Measurements from ENCODE around the gene SYNGR3.

DNA sequence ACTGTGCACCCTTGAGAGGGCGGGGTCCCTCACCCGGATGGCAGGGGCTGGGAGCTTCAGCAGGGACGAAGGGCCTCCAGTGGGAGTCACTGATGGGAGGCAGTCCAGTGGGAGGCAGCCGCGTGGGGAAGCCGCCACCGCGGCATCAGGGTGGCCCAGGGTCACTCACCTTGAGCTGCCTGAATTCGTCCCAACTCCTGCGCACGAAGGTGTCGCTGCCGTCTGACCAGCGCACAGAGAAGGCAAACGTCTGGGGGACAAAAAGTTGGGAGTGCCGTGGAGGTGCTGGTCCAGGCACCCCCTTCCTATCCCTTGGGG, 9.0 kb upstream of the SYNGR3 start:
- no peak for TF ChIP-seq EZH2 (IDR thresholded peaks at IDR 0.05; ENCODE audit: borderline replicate concordance, low read length)
- TF ChIP-seq, protein P1, sequence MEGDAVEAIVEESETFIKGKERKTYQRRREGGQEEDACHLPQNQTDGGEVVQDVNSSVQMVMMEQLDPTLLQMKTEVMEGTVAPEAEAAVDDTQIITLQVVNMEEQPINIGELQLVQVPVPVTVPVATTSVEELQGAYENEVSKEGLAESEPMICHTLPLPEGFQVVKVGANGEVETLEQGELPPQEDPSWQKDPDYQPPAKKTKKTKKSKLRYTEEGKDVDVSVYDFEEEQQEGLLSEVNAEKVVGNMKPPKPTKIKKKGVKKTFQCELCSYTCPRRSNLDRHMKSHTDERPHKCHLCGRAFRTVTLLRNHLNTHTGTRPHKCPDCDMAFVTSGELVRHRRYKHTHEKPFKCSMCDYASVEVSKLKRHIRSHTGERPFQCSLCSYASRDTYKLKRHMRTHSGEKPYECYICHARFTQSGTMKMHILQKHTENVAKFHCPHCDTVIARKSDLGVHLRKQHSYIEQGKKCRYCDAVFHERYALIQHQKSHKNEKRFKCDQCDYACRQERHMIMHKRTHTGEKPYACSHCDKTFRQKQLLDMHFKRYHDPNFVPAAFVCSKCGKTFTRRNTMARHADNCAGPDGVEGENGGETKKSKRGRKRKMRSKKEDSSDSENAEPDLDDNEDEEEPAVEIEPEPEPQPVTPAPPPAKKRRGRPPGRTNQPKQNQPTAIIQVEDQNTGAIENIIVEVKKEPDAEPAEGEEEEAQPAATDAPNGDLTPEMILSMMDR (conservative IDR thresholded peaks at IDR 0.05 in 1 of 2, IDR thresholded peaks at IDR 0.05 in 1 of 2; ENCODE audit: extremely low read depth in 1 of 2, insufficient read depth in 1 of 2, low read depth in 1 of 2, low read length in 2 of 2), result no peak
